GM12878 (cell line): ENCODE measurements around the gene PDXP. TPM values are rescaled to one million over a fixed set of nuclear protein-coding genes. Genes with fewer than 3 reads are reported as not detected.

Experiments
- BCL11A ChIP-seq: IDR thresholded peaks from 2 replicates; pipeline ENCODE4 v1.6.1; 2011; ENCODE audit warnings: low read depth, low read length
- BHLHE40 ChIP-seq, 2 experiments: fragments of 450-650 bp in 1 of 2; IDR thresholded peaks; 2 replicates each; pipeline ENCODE4 v1.6.1; 2011 to 2017; ENCODE audit warnings: low read depth in 2 of 2, borderline replicate concordance in 1 of 2, improper control_type of control experiment in 1 of 2, low read length in 1 of 2, mild to moderate bottlenecking in 1 of 2
- BRCA1 ChIP-seq: IDR thresholded peaks from 2 replicates; pipeline ENCODE4 v1.6.1; 2011; ENCODE audit warnings: low read depth, low read length, improper control_type of control experiment
- CREM ChIP-seq: IDR thresholded peaks from 2 replicates; pipeline ENCODE4 v1.6.1; 2014; ENCODE audit warnings: antibody characterized with exemption, low read depth
- ESRRA ChIP-seq: IDR thresholded peaks from 2 replicates; pipeline ENCODE4 v1.6.1; 2012; ENCODE audit warnings: mild to moderate bottlenecking, low read length, improper control_type of control experiment
- MTA2 ChIP-seq: fragments of 450-650 bp; IDR thresholded peaks from 2 replicates; pipeline ENCODE4 v1.6.1; 2016; ENCODE audit warnings: low read depth, mild to moderate bottlenecking, moderate library complexity
- MYB ChIP-seq: fragments of 150-350 bp; IDR thresholded peaks from 2 replicates; pipeline ENCODE4 v1.6.1; 2014; ENCODE audit warnings: mild to moderate bottlenecking, low read depth, low read length, borderline replicate concordance
- NFIC ChIP-seq: IDR thresholded peaks from 2 replicates; pipeline ENCODE4 v1.6.1; 2012; ENCODE audit warnings: low read depth, mild to moderate bottlenecking, inconsistent platforms, low read length, moderate library complexity
- POLR2A ChIP-seq: IDR thresholded peaks from 2 replicates; pipeline ENCODE4 v1.6.1; 2011; ENCODE audit warnings: low read depth, mild to moderate bottlenecking, low read length
- POLR2AphosphoS5 ChIP-seq: IDR thresholded peaks from 2 replicates; pipeline ENCODE4 v1.6.1; 2011; ENCODE audit warnings: mild to moderate bottlenecking, low read length, inconsistent platforms
- RB1 ChIP-seq: fragments of 450-650 bp; formaldehyde crosslinking; IDR thresholded peaks from 2 replicates; pipeline ENCODE4 v1.6.1; 2017; ENCODE audit warnings: mild to moderate bottlenecking, borderline replicate concordance
- RELA ChIP-seq: fragments of 450-650 bp; IDR thresholded peaks from 2 replicates; pipeline ENCODE4 v1.8.0; 2014; ENCODE audit warnings: borderline replicate concordance; ENCODE audit not compliant: partially characterized antibody
- SREBF1 ChIP-seq: IDR thresholded peaks from 2 replicates; pipeline ENCODE4 v1.6.1; 2012; ENCODE audit warnings: mild to moderate bottlenecking, low read length
- SRF ChIP-seq, 2 experiments: IDR thresholded peaks; 2 replicates each; pipeline ENCODE4 v1.6.1; 2011; ENCODE audit warnings: low read depth in 2 of 2, low read length in 2 of 2, mild to moderate bottlenecking in 1 of 2, moderate library complexity in 1 of 2
- ZBED1 ChIP-seq: IDR thresholded peaks from 2 replicates; pipeline ENCODE4 v1.6.1; 2016; ENCODE audit warnings: borderline replicate concordance
- polyA plus RNA-seq, 11 experiments: library from polyadenylated mRNA; depleted of rRNA in 4 of 11; unstranded in 6 of 11; stranded (reverse) in 5 of 11; fragments of >200 nt; fragmentation: Nextera tagmentation in 4 of 11; fragmentation: Illumina TruSeq in 1 of 11; extraction: Ambion mirVana in 4 of 11; extraction: Trizol in 1 of 11; gene quantifications; 1 replicate in 1 of 11; 2 replicates in 10 of 11; pipeline versions ENCODE4 v1.2.1 to v1.2.3, GENCODE V29; 2011 to 2016; ENCODE audit warnings: inconsistent platforms in 2 of 11, missing spikeins in 2 of 11, low read depth in 1 of 11
- total RNA-seq, 4 experiments: library from RNA; depleted of rRNA in 3 of 4; stranded (reverse); fragments of >200 nt in 3 of 4; fragmentation: Illumina TruSeq in 1 of 4; extraction: Trizol in 1 of 4; gene quantifications; 2 replicates each; pipeline versions ENCODE4 v1.2.1 to v1.2.3, GENCODE V29; 2013 to 2021
- TF ChIP-seq, protein P1 (sequence below), 3 experiments: IDR thresholded peaks in 2 of 3; conservative IDR thresholded peaks in 1 of 3; 2 replicates each; pipeline ENCODE4 v1.5.1; 2011; ENCODE audit warnings: low read depth in 3 of 3, low read length in 3 of 3, mild to moderate bottlenecking in 3 of 3, control low read depth in 2 of 3, moderate library complexity in 2 of 3, inconsistent platforms in 1 of 3, mixed read lengths in 1 of 3; ENCODE audit not compliant: control insufficient read depth in 2 of 3, insufficient read depth in 1 of 3; ENCODE audit errors: extremely low read depth in 1 of 3
- TF ChIP-seq, protein P2 (sequence below): fragments of 450-650 bp; IDR thresholded peaks from 2 replicates; pipeline ENCODE4 v1.6.1; 2017; ENCODE audit warnings: low read depth, mild to moderate bottlenecking, moderate library complexity
- TF ChIP-seq, protein P3 (sequence below): IDR thresholded peaks from 2 replicates; pipeline ENCODE4 v1.6.1; 2011; ENCODE audit warnings: mild to moderate bottlenecking, low read depth, low read length, moderate library complexity; ENCODE audit not compliant: insufficient replicate concordance

Gene PDXP
- total and polyA plus RNA-seq, 10 of the 15 experiments (the other 5 are each of a cell fraction or from before 2014, with no cell fraction given): 4.4 to 56.7 (median 34.6) TPM

DNA sequence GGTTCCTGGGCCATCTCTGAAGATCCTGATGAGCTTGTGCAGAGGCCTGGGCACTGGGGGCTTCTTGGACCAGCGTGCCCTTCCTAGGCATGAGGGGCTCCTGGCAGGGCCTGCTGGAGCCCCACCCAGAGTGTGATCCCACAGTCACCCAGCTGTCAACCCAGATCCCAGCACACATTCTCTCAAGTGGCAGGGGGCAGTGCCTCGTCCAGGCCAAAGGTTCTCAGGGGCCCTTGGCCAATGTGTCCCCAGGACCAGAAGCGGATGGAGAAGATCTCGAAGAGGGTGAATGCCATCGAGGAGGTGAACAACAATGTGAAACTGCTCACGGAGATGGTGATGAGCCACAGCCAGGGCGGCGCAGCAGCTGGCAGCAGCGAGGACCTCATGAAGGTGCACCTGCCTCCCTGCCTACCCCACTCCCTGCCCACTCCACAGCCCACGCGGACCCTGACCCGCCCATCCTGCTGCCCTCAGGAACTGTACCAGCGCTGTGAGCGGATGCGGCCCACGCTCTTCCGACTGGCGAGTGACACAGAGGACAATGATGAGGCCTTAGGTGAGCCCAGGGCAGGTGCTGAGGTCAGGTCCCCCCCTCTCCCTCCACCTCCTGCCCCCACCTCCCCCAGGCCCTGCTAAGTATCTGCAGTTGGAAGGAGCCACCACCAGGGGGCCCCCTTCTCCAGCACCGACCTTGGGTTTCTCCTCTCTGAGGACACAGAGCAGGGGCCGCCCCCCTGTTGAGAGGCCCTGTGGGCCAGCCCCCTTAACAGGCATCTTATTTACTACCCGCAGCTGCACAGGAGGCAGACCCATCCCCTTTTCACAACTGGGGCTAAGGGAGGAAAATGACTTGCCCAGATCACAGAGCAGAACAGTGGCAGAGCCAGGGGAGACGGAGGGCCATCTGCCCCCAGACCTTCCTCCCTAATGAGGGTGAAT lies 35.2 kb upstream of the PDXP start (continued):
- TF ChIP-seq BRCA1: no peak
- TF ChIP-seq POLR2AphosphoS5: no peak
- no peak for TF ChIP-seq SREBF1
- TF ChIP-seq RB1: 0 out of 2 replicates have a peak, but pooled peaks have one; percentile 48
- TF ChIP-seq POLR2A: peak; percentile 54
- TF ChIP-seq SRF (IDR thresholded peaks at IDR 0.05; ENCODE audit: low read depth in 2 of 2, low read length in 2 of 2): no peak
- no peak for TF ChIP-seq NFIC
- TF ChIP-seq ESRRA: no peak
- 0 out of 4 replicates have a peak, but pooled peaks have one; percentile 9 to 18 for TF ChIP-seq BHLHE40 (IDR thresholded peaks at IDR 0.05; ENCODE audit: borderline replicate concordance in 1 of 2, low read depth in 2 of 2, low read length in 1 of 2)
- TF ChIP-seq BCL11A: no peak
- no peak for TF ChIP-seq CREM
- TF ChIP-seq MTA2: no peak
- TF ChIP-seq RELA: no peak
- TF ChIP-seq ZBED1: no peak
- TF ChIP-seq, protein P1, sequence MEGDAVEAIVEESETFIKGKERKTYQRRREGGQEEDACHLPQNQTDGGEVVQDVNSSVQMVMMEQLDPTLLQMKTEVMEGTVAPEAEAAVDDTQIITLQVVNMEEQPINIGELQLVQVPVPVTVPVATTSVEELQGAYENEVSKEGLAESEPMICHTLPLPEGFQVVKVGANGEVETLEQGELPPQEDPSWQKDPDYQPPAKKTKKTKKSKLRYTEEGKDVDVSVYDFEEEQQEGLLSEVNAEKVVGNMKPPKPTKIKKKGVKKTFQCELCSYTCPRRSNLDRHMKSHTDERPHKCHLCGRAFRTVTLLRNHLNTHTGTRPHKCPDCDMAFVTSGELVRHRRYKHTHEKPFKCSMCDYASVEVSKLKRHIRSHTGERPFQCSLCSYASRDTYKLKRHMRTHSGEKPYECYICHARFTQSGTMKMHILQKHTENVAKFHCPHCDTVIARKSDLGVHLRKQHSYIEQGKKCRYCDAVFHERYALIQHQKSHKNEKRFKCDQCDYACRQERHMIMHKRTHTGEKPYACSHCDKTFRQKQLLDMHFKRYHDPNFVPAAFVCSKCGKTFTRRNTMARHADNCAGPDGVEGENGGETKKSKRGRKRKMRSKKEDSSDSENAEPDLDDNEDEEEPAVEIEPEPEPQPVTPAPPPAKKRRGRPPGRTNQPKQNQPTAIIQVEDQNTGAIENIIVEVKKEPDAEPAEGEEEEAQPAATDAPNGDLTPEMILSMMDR (IDR thresholded peaks at IDR 0.05 in 2 of 3, conservative IDR thresholded peaks at IDR 0.05 in 1 of 3; ENCODE audit: control insufficient read depth in 2 of 3, extremely low read depth in 1 of 3, insufficient read depth in 1 of 3, low read depth in 3 of 3, low read length in 3 of 3): peak; percentile 68 to 92 (median 74)
- TF ChIP-seq, protein P2, sequence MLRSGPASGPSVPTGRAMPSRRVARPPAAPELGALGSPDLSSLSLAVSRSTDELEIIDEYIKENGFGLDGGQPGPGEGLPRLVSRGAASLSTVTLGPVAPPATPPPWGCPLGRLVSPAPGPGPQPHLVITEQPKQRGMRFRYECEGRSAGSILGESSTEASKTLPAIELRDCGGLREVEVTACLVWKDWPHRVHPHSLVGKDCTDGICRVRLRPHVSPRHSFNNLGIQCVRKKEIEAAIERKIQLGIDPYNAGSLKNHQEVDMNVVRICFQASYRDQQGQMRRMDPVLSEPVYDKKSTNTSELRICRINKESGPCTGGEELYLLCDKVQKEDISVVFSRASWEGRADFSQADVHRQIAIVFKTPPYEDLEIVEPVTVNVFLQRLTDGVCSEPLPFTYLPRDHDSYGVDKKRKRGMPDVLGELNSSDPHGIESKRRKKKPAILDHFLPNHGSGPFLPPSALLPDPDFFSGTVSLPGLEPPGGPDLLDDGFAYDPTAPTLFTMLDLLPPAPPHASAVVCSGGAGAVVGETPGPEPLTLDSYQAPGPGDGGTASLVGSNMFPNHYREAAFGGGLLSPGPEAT: no peak
- TF ChIP-seq MYB: no peak
- TF ChIP-seq, protein P3, sequence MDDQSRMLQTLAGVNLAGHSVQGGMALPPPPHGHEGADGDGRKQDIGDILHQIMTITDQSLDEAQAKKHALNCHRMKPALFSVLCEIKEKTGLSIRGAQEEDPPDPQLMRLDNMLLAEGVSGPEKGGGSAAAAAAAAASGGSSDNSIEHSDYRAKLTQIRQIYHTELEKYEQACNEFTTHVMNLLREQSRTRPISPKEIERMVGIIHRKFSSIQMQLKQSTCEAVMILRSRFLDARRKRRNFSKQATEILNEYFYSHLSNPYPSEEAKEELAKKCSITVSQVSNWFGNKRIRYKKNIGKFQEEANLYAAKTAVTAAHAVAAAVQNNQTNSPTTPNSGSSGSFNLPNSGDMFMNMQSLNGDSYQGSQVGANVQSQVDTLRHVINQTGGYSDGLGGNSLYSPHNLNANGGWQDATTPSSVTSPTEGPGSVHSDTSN: no peak
- TF ChIP-seq, all 136 proteins: peak for 8
